ENCODE results near the gene CPTP. TPM values are rescaled to one million over a fixed set of nuclear protein-coding genes. Genes with fewer than 3 reads are reported as not detected.
"Not testable (repeated sequence)": the region's sequence is repeated elsewhere in the genome, so short reads cannot be mapped to it uniquely, and the experiment has no call there.

The CPTP gene
- total RNA-seq, 2 experiments from 2014 or later, result 9.9 to 11.4 TPM

GRCh38 chr1:1316199-1316598 is 8.4 kb upstream of the CPTP start:
- H3K9me3 Mint-ChIP-seq (ENCODE audit: low read depth); intact Hi-C loops (cut with DNase I, micrococcal nuclease); ATAC-seq; H3K27me3 Mint-ChIP-seq; H3K27ac Mint-ChIP-seq; CTCF ChIA-PET; H3K4me1 Mint-ChIP-seq; H3K4me3 Mint-ChIP-seq; POLR2A ChIA-PET; DNase-seq: not testable (repeated sequence)
- peaks cover 26% of the 10 kb centered on the region for H3K36me3 Mint-ChIP-seq (ENCODE audit: low read depth)

- Mint-ChIP-seq H3K36me3 (ENCODE audit: low read depth) (peaks cover 29% of the 10 kb centered on the region), H3K27me3 (no peaks in the 10 kb centered on the region), H3K9me3 (ENCODE audit: low read depth) (no peaks in the 10 kb centered on the region), H3K4me1 (peaks cover 9% of the 10 kb centered on the region), H3K4me3 (no peak overlapping the region), H3K27ac (no peak overlapping the region)
- DNase-seq (no peak), ATAC-seq (no peak)
- ChIA-PET CTCF (no interaction called here), POLR2A (no interaction called here)
- intact Hi-C loops (cut with DNase I, micrococcal nuclease), result no loop called here
These were observed 7.2 kb upstream of the CPTP start for GRCh38 chr1:1317420-1317819.

DNA sequence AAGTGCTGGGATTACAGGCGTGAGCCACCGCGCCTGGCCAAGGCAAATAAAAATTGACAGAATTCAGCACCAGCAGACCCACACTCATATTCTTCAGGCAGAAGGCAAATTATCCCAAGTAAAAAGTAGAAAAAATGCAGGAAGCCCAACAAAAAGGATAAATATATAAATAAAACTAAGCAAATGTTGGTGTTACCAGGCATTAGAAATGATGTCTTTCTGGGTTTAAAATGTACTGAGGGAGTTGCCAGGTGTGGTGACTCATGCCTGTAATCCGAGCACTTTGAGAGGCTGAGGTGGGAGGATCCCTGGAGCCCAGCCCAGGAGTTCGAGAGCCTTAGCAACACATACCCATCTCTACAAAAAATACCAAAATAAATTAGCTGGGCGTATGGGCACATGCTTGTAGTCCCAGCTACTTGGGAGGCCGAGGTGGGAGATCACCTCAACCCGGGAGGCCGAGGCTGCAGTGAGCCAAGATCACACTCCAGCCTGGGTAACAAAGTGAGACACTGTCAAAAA is 6.4 kb upstream of the CPTP start:
- peaks cover 30% of the 10 kb centered on the region for H3K36me3 Mint-ChIP-seq (ENCODE audit: low read depth)
- no peaks in the 10 kb centered on the region for H3K9me3 Mint-ChIP-seq (ENCODE audit: low read depth)
- H3K27ac Mint-ChIP-seq, result no peak overlapping the region
- no peaks in the 10 kb centered on the region for H3K27me3 Mint-ChIP-seq
- no peak overlapping the region for H3K4me3 Mint-ChIP-seq
- H3K4me1 Mint-ChIP-seq, result peaks cover 14% of the 10 kb centered on the region
- ChIA-PET CTCF (interaction anchor here (0.6 kb wide), 1 partner anchor 84 kb away, joined by 3 read pairs; no protein-coding TSS in a partner anchor), POLR2A (no interaction called here)
- DNase-seq (no peak), ATAC-seq (no peak)
- intact Hi-C loops (cut with DNase I, micrococcal nuclease), result no loop called here

GRCh38 chr1:1318777-1319645 is 5.6 kb upstream of the CPTP start:
- peaks cover 23% of the 10 kb centered on the region for H3K36me3 Mint-ChIP-seq (ENCODE audit: low read depth)
- CTCF ChIA-PET, result interaction anchor here (0.6 kb wide), 1 partner anchor 83 kb away, joined by 3 read pairs; no protein-coding TSS in a partner anchor
- POLR2A ChIA-PET, result no interaction called here
- ATAC-seq, result no peak
- peak overlapping the region; percentile 19 for H3K27ac Mint-ChIP-seq
- no peaks in the 10 kb centered on the region for H3K27me3 Mint-ChIP-seq
- no peaks in the 10 kb centered on the region for H3K9me3 Mint-ChIP-seq (ENCODE audit: low read depth)
- intact Hi-C loops (cut with DNase I, micrococcal nuclease), result no loop called here
- H3K4me1 Mint-ChIP-seq, result peaks cover 19% of the 10 kb centered on the region
- DNase-seq, result no peak
- no peak overlapping the region for H3K4me3 Mint-ChIP-seq

DNA sequence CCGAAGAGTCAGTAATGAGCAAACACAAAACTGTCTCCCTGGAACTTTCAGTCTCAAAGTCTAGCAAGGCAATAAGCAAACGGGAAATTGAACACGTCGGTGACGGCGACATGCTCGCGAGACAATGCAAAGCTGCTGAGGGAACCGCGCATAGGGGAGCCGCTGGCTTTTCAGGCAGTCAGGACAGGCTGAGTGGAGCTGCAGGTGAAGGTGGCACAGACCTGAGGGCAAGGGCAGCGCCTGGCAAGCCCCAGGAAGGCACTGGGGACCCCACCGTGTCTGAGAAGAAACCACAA is 5.0 kb upstream of the CPTP start:
- intact Hi-C loops (cut with DNase I, micrococcal nuclease), result no loop called here
- POLR2A ChIA-PET, result no interaction called here
- DNase-seq (no peak), ATAC-seq (no peak)
- CTCF ChIA-PET, result no interaction called here
- no peaks in the 10 kb centered on the region for H3K27me3 Mint-ChIP-seq
- H3K9me3 Mint-ChIP-seq (ENCODE audit: low read depth), result no peaks in the 10 kb centered on the region
- H3K36me3 Mint-ChIP-seq (ENCODE audit: low read depth), result peaks cover 23% of the 10 kb centered on the region
- H3K4me1 Mint-ChIP-seq, result peaks cover 21% of the 10 kb centered on the region
- H3K27ac Mint-ChIP-seq, result no peak overlapping the region
- H3K4me3 Mint-ChIP-seq, result no peak overlapping the region

- H3K4me1 Mint-ChIP-seq, result peaks cover 26% of the 10 kb centered on the region
- H3K4me3 Mint-ChIP-seq, result no peak overlapping the region
- H3K27me3 Mint-ChIP-seq, result no peaks in the 10 kb centered on the region
- H3K9me3 Mint-ChIP-seq (ENCODE audit: low read depth), result no peaks in the 10 kb centered on the region
- H3K27ac Mint-ChIP-seq, result no peak overlapping the region
- peaks cover 23% of the 10 kb centered on the region for H3K36me3 Mint-ChIP-seq (ENCODE audit: low read depth)
- ATAC-seq, result no peak
- ChIA-PET CTCF (no interaction called here), POLR2A (no interaction called here)
- no peak for DNase-seq
- intact Hi-C loops (cut with DNase I, micrococcal nuclease), result no loop called here
These were observed 3.7 kb upstream of the CPTP start for GRCh38 chr1:1320666-1321448.

- H3K4me3 Mint-ChIP-seq, result no peak overlapping the region
- intact Hi-C loops (cut with DNase I, micrococcal nuclease), result no loop called here
- no peak for ATAC-seq
- H3K9me3 Mint-ChIP-seq (ENCODE audit: low read depth), result no peaks in the 10 kb centered on the region
- H3K36me3 Mint-ChIP-seq (ENCODE audit: low read depth), result peaks cover 20% of the 10 kb centered on the region
- no peak for DNase-seq
- no peak overlapping the region for H3K27ac Mint-ChIP-seq
- no peaks in the 10 kb centered on the region for H3K27me3 Mint-ChIP-seq
- ChIA-PET POLR2A (no interaction called here), CTCF (no interaction called here)
- H3K4me1 Mint-ChIP-seq, result peaks cover 31% of the 10 kb centered on the region
These were observed 3.1 kb upstream of the CPTP start for GRCh38 chr1:1321477-1321876.

GRCh38 chr1:1322418-1322817 is 2.2 kb upstream of the CPTP start:
- no peak for ATAC-seq
- DNase-seq, result no peak
- ChIA-PET POLR2A (no interaction called here), CTCF (no interaction called here)
- Mint-ChIP-seq H3K9me3 (ENCODE audit: low read depth) (no peaks in the 10 kb centered on the region), H3K36me3 (ENCODE audit: low read depth) (peaks cover 18% of the 10 kb centered on the region), H3K27ac (peak overlapping the region; percentile 68), H3K27me3 (no peaks in the 10 kb centered on the region), H3K4me1 (peaks cover 31% of the 10 kb centered on the region), H3K4me3 (peak overlapping the region; percentile 79)
- intact Hi-C loops (cut with DNase I, micrococcal nuclease), result no loop called here

DNA sequence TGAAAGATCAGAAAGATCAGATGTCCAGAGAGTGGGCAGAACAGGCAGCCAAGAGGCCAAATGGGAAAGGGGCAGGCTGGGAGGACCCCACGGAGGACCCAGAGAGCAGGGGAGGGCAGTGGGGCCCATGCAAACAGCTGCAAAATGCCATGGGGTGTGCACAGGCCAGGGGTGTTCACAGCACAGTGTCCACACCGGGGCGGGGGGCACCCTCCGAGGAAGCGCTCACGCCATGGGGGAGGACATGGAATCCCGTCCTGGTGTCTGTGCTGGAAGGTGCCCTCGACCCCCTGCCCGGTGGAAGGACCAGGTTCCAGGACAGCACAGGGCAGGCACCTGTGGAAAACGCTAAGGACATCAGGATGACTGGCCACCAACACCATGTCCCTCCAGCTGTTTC is 1.6 kb upstream of the CPTP start:
- H3K27ac Mint-ChIP-seq, result peak overlapping the region; percentile 78
- POLR2A ChIA-PET, result interaction anchor here (0.6 kb wide), 2 partner anchors 53 to 292 kb away, joined by 3 to 4 read pairs; partner anchors contain the start of gene MIB2
- peaks cover 31% of the 10 kb centered on the region for H3K4me1 Mint-ChIP-seq
- DNase-seq (no peak), ATAC-seq (no peak)
- intact Hi-C loops (cut with DNase I, micrococcal nuclease), result no loop called here
- no peaks in the 10 kb centered on the region for H3K9me3 Mint-ChIP-seq (ENCODE audit: low read depth)
- peaks cover 15% of the 10 kb centered on the region for H3K36me3 Mint-ChIP-seq (ENCODE audit: low read depth)
- CTCF ChIA-PET, result no interaction called here
- H3K4me3 Mint-ChIP-seq, result peak overlapping the region; percentile 79
- no peaks in the 10 kb centered on the region for H3K27me3 Mint-ChIP-seq

GRCh38 chr1:1324084-1324523 is 498 bp upstream of the CPTP start:
- ChIA-PET POLR2A (interaction anchor here (0.7 kb wide), 1 partner anchor 15 kb away, joined by 3 read pairs; no protein-coding TSS in a partner anchor), CTCF (no interaction called here)
- no peak overlapping the region for H3K27ac Mint-ChIP-seq
- no peaks in the 10 kb centered on the region for H3K27me3 Mint-ChIP-seq
- no peaks in the 10 kb centered on the region for H3K9me3 Mint-ChIP-seq (ENCODE audit: low read depth)
- peaks cover 31% of the 10 kb centered on the region for H3K4me1 Mint-ChIP-seq
- DNase-seq (no peak), ATAC-seq (peak; percentile 37)
- intact Hi-C loops (cut with DNase I, micrococcal nuclease), result loop anchor here (1.0 to 2.0 kb wide), 14 partner anchors 13 to 809 kb away; partner anchors contain the start of genes AURKAIP1 (in 2 of the 2), ATAD3B (in 1 of the 2), B3GALT6 (in 1 of the 2) and C1orf159 (in 1 of the 2)
- H3K4me3 Mint-ChIP-seq, result peak overlapping the region; percentile 80
- peaks cover 10% of the 10 kb centered on the region for H3K36me3 Mint-ChIP-seq (ENCODE audit: low read depth)

GRCh38 chr1:1325288-1326074 is 879 bp downstream of the CPTP start:
- CTCF ChIA-PET, result interaction anchor here (0.6 to 1.2 kb wide), 2 partner anchors 16 to 181 kb away, joined by 3 to 4 read pairs; no protein-coding TSS in a partner anchor
- no peaks in the 10 kb centered on the region for H3K9me3 Mint-ChIP-seq (ENCODE audit: low read depth)
- H3K4me3 Mint-ChIP-seq, result peak overlapping the region; percentile 68
- peak overlapping the region; percentile 78 for H3K27ac Mint-ChIP-seq
- H3K4me1 Mint-ChIP-seq, result peaks cover 31% of the 10 kb centered on the region
- ATAC-seq (peak; percentile 2), DNase-seq (no peak)
- POLR2A ChIA-PET, result interaction anchor here (0.7 kb wide), 1 partner anchor 50 kb away, joined by 3 read pairs; the partner anchor contains the start of gene AURKAIP1
- intact Hi-C loops (cut with DNase I, micrococcal nuclease), result loop anchor here in 1 of 2 experiments (2.0 kb wide), 1 partner anchor 49 kb away; the partner anchor contains the start of gene AURKAIP1
- no peaks in the 10 kb centered on the region for H3K27me3 Mint-ChIP-seq
- H3K36me3 Mint-ChIP-seq (ENCODE audit: low read depth), result peaks cover 5% of the 10 kb centered on the region

Data from activated CD4-positive, alpha-beta T cell treated with anti-CD3 and anti-CD28 coated beads for 36 hours (primary cell).